Nucleus accumbens (tissue), 56 donors: ENCODE results near the gene TENM3.
"Not testable (repeated sequence)": the region's sequence is repeated elsewhere in the genome, so short reads cannot be mapped to it uniquely, and the experiment has no call there.

Experiments used
- DNase-seq, 56 donors: peaks; one replicate each; lab custom pipeline; 2025; lab: John Stamatoyannopoulos, UW

TENM3 gene

DNA sequence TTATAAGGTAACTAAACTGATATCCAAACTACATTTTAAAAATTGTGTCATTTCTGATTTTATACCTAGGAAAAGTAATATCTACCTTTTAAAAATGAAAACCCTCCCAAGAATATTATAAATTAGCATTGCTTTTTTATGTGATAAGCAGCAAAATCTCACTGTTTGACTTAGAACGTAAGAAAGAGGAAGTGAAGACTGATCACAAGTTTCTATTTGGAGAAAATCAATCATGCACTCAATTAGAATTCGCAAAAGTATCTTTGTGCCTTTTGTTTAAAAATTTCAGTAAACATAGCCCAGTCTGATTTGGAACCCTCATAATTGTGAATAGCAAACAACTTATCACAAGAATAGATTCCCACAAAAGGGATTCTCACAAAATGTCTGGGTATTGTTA is 142.7 kb downstream of the TENM3 start:
- no peak for DNase-seq

GRCh38 chr4:182386576-182386975 is 143.4 kb downstream of the TENM3 start:
- not testable (repeated sequence) for DNase-seq

- no peak for DNase-seq
Observed at GRCh38 chr4:182391111-182391684, 148.0 kb downstream of the TENM3 start.

GRCh38 chr4:182394181-182394580 is 151.0 kb downstream of the TENM3 start:
- no peak for DNase-seq

GRCh38 chr4:182400081-182400480 is 156.9 kb downstream of the TENM3 start:
- no peak for DNase-seq

GRCh38 chr4:182400790-182401189 is 157.6 kb downstream of the TENM3 start:
- no peak for DNase-seq

DNA sequence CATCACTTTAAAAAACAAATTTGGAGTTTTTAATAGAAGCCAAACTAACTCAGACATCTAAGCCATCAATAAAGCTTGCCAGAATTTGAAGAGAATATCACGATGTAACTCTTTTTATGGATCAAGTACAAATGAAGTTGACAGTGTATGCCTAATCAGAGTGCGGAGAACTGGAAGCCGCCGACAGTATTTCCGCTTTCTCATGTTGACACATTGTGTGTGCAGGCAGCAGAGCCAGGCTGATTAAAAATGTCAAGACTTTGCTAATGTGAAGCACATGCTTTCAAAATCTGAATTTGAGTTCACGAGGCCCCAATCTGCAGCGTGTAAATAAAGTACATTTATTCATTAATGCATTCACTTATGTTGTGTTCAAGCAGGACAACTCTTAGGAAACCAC is 161.2 kb downstream of the TENM3 start:
- DNase-seq = no peak

DNA sequence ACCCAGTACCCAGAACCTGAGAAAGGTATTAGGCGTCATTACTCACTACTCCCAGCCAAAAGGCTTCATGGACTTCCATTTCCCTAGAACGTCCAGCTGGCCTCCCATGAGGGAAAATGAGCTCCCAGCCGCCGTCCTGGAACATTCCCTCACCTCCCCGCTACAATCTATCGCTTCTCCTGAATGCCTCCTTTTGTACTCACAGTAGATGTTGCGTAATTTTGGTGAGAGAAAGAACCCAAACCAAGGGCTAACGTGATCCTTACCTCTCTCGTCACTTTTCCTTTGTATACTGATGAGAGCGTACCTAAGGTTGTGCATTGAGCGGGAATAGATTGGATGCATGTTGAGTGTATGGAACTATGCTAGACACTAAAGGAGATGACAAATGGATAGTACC is 161.9 kb downstream of the TENM3 start:
- DNase-seq = no peak

GRCh38 chr4:182409271-182409670 is 166.1 kb downstream of the TENM3 start:
- no peak for DNase-seq

DNA sequence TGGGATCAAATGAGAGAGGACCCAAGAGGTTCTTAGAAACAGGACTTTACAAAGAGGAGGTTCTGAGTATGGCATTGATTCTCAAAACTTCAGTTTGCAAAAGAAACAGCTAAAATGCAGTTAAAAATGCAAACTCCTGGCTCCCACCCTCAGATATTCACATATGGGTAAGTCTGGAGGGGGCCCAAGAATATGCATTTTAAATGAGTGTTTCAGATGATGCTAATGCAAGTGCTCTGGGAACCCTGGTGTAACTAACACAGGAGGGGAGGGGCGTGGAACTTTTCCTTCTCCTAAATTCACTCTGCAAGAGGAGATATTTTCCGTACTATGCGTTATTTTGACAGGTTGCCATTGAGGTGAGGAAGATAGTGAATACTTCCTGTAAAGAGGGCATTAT is 168.2 kb downstream of the TENM3 start:
- DNase-seq = no peak

DNA sequence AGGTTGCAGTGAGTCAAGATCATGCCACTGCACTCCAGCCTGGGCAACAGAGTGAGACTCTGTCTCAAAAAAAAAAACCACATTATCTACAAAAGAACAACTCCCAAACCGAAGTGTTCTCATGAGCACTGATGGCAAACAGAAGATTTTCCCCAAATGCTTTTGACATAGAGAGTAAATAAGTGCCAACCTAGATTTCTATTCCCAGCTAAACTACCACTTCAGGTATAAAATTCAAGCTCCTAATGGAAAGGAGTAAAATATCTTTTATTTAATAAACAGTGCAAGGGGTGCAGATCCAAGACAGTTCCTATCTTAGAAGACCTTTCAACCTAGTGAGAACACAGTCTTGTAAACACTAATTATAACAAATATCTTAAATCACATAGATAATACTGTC is 170.3 kb downstream of the TENM3 start:
- DNase-seq = no peak

DNA sequence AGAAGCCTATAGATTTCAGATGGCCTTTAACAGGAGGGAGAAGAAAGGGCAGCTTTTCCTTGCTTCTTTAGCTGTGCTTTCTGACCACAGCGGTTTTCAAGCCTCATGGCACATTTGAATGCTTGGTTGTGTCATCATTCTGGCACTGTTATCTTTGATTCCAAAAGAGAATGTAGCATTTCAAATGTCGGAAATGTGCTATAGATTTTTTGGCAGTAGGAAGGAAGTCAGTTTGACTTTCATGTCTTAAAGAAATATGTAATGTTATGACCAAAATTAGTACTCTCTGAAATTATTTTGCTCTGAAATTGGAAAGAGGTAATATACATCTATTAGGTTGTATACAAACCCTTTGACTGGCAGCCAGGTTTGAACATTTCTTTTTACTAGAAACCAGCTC is 171.9 kb downstream of the TENM3 start:
- DNase-seq = no peak

GRCh38 chr4:182416067-182416466 is 172.9 kb downstream of the TENM3 start:
- no peak for DNase-seq

GRCh38 chr4:182418054-182418734 is 175.0 kb downstream of the TENM3 start:
- no peak for DNase-seq

GRCh38 chr4:182420189-182420588 is 177.0 kb downstream of the TENM3 start:
- no peak for DNase-seq

GRCh38 chr4:182421753-182422152 is 178.6 kb downstream of the TENM3 start:
- no peak for DNase-seq

GRCh38 chr4:182425302-182425701 is 182.1 kb downstream of the TENM3 start:
- no peak for DNase-seq

DNA sequence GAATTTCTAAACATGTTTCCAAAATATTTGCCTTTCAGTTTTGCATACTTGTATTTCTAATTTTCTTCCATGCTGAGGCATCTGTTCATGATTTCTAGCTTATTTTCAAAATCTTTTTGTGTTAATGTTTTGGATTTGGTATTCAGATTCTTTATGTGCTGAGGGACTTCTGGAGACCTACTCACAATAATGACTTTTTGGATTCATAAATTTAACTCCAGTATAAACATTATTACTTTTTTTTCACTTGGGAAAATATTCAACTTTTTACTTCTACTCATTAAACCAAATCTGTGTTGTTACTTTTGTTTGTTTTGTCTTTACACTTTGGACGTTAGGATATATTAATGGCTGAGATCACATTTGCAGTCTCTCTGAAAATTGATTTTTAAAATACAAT is 183.7 kb downstream of the TENM3 start:
- DNase-seq = no peak

DNA sequence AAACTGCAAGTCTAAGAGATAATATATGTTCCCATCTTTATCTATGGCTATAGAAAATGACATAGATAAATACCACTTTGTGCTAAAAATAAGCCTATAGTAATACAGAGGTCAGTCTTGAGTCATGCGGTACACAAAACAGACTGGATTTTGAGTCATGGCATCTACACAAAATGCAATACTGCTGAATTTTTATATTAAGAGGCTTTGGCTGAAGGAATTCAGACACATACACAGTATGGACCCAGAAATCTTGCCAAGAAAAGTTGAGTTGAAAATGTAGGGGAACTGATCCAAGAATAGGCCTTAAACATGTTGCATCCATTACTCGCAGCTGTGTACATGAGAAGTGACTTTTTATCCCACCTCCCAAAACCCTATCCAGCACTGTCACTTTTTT is 184.4 kb downstream of the TENM3 start:
- no peak for DNase-seq

DNA sequence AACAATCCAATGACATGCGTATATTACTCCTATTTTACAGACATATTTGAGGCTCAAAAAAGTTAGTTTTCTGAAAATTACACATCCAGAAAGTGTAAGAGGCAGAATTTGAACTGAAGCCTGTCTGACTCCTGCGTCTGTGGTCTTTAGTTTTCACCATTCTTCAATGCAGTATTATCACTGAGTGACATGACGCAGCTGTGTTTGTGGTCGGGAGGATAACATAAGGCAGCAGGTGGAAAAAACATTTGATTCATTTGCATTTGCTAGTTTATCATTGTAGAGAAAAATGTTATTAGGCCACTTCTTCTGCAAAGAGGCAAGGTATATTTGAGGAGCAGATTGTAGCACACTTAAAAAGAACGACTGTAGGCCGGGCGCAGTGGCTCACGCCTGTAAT is 186.7 kb downstream of the TENM3 start:
- no peak for DNase-seq

DNA sequence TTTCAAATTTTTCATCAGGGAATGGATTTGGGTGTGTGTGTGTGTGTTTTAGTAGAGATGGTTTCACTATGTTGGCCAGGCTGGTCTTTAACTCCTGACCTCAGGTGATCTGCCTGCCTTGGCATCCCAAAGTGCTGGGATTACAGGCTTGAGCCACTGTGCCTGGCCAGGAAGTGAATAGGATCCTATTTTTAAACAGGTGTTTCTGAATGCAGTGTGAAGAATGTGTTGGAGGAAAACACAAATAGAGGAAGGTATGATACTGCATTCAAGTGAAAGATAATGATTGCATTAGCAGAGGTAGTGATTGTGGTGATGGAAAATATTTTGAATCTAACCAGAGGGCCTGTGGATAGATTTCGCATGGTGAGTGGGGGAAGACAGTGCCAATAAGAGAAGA is 189.6 kb downstream of the TENM3 start:
- DNase-seq = no peak

GRCh38 chr4:182434720-182435119 is 191.5 kb downstream of the TENM3 start:
- no peak for DNase-seq

GRCh38 chr4:182435401-182435800 is 192.2 kb downstream of the TENM3 start:
- DNase-seq = no peak
